ENCODE data around the gene TRIM77.
"Not testable (repeated sequence)": the region's sequence is repeated elsewhere in the genome, so short reads cannot be mapped to it uniquely, and the experiment has no call there.

Gene TRIM77, protein sequence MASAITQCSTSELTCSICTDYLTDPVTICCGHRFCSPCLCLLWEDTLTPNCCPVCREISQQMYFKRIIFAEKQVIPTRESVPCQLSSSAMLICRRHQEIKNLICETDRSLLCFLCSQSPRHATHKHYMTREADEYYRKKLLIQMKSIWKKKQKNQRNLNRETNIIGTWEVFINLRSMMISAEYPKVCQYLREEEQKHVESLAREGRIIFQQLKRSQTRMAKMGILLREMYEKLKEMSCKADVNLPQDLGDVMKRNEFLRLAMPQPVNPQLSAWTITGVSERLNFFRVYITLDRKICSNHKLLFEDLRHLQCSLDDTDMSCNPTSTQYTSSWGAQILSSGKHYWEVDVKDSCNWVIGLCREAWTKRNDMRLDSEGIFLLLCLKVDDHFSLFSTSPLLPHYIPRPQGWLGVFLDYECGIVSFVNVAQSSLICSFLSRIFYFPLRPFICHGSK

DNA sequence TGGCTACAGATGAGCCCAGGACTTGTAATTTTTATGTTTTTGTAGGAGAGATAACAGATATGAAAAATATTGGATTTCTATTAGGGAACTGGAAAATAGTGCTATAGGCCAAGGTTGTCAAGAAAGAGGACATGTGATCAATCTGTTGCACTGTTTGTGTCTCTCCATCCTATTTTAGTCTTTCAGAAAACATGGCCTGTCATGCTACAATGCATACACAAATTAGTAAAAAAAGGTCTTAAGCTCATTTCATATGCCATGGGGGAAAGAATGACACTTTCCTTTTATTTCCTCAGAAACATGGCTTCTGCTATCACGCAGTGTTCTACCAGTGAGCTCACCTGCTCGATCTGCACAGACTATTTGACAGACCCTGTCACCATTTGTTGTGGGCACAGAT is at the start of gene TRIM77:
Gene TRIM77, plus strand, starts transcription at position 301 of the 400 bp plus-strand sequence. Its CDS starts 0 bp downstream, at position 301.
- not testable (repeated sequence) for H3K27ac ChIP-seq; DNase-seq (ENCODE audit: low read depth, low spot score)

DNA sequence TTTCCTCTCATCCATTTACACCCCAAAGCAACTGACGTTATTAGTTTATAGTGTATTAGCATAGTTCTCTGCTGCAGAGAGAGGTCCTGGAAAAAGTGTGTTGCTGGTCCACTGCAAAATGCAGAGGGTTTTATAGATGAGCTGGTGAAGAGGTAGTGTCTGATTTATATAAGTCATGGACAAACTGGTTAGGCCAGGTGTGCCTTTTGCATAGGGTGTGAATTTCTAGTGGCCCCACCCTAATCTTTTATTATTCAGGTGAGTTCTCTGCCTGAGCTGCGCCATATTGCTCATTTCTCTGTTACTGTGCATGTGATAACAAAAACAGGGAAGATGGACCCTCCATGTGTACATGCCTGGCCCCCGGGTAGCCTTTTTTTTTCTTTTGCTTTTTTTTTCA is 43.1 kb upstream of the TRIM77 start:
- no peak for DNase-seq (ENCODE audit: low read depth, low spot score)
- no peak overlapping the region for H3K27ac ChIP-seq

DNA sequence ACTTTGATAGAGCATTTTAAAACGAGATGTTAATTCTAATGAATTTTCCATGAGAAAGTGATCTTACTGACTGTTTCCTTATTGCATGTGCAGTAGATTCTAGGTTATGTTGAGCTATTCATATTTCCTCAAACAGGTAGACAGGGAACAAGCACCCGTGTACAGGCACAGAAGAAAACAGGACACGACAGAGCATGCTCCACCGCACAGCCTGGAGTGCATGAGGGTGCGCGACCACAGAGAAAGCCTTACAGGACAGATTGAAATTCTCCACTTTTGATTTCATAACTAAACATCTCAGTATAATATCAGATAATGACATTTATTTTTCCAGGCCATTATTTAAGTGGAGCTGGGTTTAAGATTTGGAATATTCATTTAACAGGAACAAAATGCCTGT is 41.9 kb upstream of the TRIM77 start:
- H3K27ac ChIP-seq; DNase-seq (ENCODE audit: low read depth, low spot score): not testable (repeated sequence)

DNA sequence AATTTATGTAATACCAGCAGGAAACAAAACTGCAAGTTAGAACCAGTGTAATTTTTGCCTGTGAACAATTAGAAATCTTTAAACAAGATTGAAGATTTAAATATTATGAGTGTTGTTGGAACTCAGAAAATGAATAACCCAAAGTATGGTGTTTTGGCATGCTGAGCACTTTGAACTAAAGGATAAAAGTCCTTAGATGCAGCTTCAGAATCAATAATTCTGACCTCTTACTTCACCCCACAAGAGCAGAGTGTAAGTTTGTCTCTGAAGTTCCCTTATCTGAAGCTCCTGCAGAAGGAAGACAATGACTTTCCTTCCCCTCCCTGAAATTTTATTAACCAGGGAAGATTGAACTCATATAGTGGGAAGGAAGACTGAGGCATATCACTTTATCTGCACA is 40.5 kb upstream of the TRIM77 start:
- not testable (repeated sequence) for DNase-seq (ENCODE audit: low read depth, low spot score); H3K27ac ChIP-seq

DNA sequence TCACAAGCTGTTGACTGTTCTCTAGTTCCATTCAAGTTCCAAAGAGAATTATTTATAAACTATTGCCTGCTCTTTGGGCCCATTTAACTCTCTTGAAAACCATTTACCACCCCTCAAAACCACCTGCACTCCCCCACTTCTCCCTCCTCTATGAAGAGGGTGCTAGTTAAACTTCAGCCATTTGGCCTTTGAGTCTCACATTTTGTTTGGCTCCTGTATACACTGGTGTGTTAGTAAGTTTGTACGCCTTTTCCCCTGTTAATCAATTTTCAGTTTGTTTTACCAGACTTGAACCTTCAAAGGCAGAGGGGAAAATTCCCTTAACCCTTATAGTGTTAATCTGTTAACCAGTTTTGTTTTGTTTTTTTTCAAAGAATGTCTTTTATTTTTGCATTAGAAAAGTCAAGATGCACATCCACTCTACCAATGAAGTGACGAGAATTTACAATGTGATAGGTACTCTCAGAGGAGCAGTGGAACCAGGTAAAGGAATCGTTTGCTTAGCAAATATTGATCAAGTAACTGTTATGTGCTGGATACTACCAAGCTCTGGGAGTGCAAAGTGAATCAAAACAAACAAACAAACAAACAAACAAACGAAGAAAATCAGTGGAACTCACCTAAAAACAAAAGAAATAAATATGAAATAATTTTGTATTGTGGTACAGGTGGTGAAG is 40.0 kb upstream of the TRIM77 start:
- H3K27ac ChIP-seq; DNase-seq (ENCODE audit: low read depth, low spot score): not testable (repeated sequence)

DNA sequence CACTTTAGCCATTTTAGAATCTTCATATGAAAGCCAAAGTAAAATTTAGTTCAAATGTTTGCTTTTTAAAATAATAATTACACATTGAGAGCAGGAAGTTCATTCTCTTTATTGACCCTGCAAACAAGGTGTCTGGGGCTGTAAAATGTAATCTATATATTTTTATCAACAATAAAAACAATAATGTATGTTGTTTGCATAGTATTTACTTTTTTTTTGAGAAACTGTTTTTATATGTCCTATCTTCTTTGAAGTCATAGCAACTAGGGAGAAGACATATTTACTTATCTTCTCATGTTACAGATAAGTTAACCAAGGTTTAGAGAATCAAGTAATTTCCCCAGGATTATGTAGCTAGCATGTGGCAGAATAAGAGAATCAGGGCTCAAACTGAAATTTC is 37.6 kb upstream of the TRIM77 start:
- DNase-seq (ENCODE audit: low read depth, low spot score); H3K27ac ChIP-seq: not testable (repeated sequence)

DNA sequence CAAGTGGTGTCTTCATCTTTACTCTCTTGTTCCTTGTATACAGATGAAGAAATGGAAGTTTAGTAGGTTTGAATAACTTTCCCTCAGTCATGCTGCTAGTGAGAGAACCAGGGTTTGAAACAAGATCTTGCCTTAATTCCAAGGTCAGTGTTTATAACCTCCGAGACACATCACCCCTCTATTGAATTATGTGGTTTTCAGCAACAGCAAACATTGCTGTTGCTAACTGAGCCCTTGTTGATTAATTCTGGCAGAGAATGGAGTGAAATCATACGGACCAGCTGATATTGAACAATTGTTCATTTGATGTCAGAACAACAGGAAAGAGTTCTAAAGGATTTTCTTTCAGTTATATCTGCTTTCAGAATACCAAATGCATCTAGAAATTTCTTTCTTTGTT is 36.7 kb upstream of the TRIM77 start:
- not testable (repeated sequence) for H3K27ac ChIP-seq; DNase-seq (ENCODE audit: low read depth, low spot score)

DNA sequence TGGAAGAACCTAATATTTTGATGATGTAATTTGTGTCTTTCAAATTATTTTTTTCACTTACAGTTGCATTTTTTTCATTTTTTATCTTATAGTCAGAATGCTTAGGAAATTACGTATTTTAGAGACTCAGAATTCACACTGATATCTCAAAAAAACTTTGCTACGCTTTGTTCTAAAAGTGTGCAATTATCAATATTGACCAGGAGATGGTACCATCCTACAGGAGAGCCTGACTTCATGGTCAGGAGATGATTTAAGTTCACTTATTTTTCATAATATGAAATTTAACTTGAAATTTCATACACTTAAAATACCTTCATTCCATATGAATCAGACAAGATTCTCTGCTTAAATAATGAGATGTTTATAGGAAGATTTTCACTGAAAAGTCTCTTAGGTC is 34.7 kb upstream of the TRIM77 start:
- not testable (repeated sequence) for DNase-seq (ENCODE audit: low read depth, low spot score)

DNA sequence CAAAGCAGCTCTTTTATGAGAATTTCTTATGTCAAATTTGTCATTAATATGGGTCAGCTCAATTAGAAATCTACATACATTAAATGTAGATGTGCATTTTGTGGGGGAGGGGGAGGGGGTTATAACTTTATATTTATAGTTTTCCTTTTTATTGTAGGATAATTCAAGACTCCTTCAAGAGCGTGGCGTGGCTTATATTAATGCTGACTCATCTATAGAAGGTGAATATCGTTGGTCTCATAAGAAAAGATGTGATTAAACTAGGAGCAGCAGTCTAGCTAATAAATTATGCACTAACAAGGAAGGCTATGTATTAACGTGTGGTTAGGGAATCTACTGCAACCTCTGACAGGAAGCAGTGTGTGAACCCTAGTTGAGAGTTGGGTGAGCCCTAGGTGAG is 34.2 kb upstream of the TRIM77 start:
- DNase-seq (ENCODE audit: low read depth, low spot score); H3K27ac ChIP-seq: not testable (repeated sequence)

More for the DNA sequence above, 34.7 kb upstream of the TRIM77 start:
- not testable (repeated sequence) for H3K27ac ChIP-seq

DNA sequence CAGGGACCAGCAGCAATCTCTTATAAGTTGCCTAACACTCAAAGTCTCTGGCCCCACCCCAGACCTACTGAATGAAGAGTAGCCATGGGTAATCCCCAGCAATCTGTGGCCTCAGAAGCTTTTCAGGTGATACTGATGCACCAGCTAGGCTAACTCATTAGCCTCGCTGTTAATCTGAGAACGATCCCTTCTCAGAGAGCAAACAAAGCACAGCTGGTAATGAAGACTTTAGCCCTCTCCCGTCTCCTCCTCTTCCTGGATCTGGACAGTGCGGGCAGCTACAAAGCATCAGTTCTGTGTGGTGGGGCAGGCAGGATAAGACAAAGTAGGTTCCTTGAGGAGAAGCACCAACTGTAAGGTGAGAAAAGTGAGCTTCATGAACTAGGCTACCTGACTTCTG is 3.0 kb upstream of the TRIM77 start:
- DNase-seq (ENCODE audit: low read depth, low spot score); H3K27ac ChIP-seq: not testable (repeated sequence)

DNA sequence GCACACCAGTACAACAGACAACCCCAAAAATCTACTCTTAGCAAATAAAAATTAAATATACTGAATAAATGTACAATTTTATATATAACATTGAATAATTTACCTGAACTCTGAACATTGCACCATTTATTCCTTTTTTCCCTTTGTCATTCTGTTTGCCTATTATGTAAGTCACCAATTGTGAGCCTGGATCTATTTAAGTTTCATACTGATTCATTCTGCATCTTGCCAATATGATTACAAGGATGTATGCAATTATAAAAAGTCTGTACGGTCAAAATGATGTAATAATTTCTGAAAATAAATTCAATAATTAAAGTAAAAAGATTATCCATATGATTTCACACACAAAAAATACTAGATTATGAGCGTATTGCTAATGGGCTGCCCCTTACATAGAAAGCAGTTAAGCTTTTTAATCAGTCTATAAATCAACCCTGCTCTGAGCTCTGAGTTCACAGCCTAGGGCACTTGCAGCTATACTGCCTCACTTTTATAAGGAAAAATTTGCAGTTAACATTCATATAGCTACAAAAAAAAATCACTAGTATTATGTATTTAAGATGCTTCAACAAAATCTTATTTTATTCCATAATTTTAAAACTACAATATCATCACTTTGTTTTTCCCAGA is 14.9 kb downstream of the TRIM77 start:
- DNase-seq (ENCODE audit: low read depth, low spot score); H3K27ac ChIP-seq: not testable (repeated sequence)

DNA sequence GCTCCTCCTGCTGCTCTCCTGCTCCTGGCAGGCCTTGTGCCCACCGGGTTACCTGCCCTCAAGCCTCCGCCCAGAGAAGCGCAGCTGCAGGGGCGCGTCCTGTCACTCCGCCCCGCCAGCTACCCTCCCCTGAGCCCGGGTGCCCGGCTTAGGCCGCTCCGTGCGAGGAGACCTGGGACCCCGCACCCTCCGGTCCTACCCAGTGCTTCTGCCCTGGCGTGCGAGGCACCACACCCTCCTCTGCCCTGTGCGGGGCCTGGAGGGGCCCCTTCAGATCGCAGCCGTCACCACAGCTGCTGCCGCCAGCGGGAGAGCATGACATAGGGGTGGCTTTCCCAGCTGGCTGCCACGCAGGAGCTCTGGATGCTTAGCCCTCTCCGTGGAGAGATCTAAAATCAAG is 20.1 kb downstream of the TRIM77 start:
- not testable (repeated sequence) for DNase-seq (ENCODE audit: low read depth, low spot score); H3K27ac ChIP-seq

DNA sequence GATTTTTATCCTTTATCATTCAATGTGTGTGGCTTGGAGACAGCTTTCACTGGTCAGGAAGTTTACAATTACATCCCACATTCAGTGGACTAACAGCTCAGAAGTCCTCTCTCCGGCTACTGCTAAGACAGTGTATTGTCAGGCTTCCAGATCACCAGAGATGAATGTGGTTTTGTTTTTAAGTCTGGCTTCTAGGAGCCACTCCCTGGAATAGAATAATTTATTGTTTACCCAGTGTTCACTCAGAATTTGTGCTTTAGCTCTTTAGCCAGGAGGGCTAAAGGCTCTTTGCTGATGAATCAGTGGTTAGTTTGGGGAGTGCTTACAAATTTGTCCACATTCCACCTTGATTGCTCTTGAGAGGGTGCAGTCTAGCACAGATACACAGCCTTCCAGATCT is 26.5 kb downstream of the TRIM77 start:
- DNase-seq (ENCODE audit: low read depth, low spot score) = no peak

DNA sequence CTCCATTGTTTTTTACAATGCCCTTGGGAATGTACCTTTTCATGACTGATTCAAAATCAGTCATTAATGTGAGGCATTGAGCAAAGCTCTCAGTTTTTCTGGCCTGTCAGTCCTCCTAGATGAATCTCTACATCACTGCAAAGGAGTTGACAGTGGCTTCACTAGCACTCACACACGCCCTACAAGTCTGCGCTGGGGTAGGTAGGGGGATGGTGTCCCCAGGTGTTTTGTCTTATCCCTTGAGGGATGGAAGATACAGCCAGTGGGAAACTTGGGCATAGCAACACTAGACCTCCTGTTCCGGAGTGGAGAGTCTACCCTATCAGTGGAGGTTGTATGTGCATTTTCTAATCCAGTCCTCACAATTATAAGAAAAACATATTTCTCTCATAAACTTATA is 27.0 kb downstream of the TRIM77 start:
- no peak for DNase-seq (ENCODE audit: low read depth, low spot score)
- H3K27ac ChIP-seq = no peak overlapping the region

More for the DNA sequence above, 26.5 kb downstream of the TRIM77 start:
- H3K27ac ChIP-seq = no peak overlapping the region

DNA sequence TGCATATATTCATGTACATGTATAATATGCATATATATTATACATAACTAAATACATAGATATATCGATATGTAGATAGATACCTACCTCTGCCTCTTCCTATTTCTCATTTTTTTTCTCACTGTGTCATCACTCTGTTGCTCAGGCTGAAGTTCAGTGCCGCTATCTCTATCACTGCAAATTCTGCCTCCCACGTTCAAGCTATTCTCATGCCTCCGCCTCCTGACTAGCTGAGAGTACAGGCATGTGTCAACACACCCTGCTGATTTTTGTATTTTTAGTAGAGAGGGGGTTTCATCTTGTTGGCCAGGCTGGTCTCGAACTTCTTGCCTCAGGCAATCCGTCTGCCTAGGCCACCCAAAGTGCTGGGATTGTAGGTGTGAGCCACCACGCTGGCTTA is 31.3 kb downstream of the TRIM77 start:
- not testable (repeated sequence) for DNase-seq (ENCODE audit: low read depth, low spot score); H3K27ac ChIP-seq

DNA sequence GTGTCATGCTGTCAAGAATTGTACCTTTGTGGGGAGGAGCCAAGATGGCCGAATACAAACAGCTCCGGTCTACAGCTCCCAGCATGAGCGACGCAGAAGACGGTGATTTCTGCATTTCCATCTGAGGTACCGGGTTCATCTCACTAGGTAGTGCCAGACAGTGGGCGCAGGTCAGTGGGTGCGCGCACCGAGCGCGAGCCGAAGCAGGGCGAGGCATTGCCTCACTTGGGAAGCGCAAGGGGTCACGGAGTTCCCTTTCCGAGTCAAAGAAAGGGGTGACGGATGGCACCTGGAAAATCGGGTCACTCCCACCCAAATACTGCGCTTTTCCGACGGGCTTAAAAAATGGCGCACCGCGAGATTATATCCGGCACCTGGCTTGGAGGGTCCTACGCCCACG is 34.1 kb downstream of the TRIM77 start:
- H3K27ac ChIP-seq; DNase-seq (ENCODE audit: low read depth, low spot score): not testable (repeated sequence)

DNA sequence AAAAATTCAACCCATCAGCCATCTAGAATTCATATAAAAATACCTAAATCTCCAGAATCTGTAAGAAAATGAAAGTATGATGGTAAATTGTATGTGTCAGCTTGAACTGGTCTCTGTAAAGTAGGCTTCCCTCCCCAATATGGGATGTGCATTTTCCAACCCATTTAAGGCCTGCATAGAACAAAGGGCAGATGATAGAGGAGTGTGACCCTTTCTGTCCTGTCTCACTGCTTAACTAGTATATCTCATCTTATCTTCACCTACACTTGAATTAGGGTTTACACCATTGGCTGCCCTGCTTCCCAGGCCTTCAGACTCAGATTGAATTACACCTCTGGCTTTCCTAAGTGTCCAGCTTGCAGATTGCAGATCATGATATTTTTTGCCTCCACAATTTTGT is 40.7 kb downstream of the TRIM77 start:
- H3K27ac ChIP-seq; DNase-seq (ENCODE audit: low read depth, low spot score): not testable (repeated sequence)

All from epithelial cell of prostate (primary cell).